ENCODE measurements around the gene CD93. TPM values are rescaled to one million over a fixed set of nuclear protein-coding genes. Genes with fewer than 3 reads are reported as not detected.

CD93 gene
- 10 to 100 TPM in 2 of 6 experiments, 1 to 10 TPM in 4; 3.9 to 21.5 (median 9.2) TPM for total RNA-seq
- long read RNA-seq, partial matches to known transcripts: 0 of 1 reads
- long read RNA-seq, other reads (novel, unspliced or antisense): 1 of 1 reads

- ATAC-seq (peak; percentile 61 to 73 (median 68)), DNase-seq (peak in 2 of 3 donors; percentile 63 to 66)
- Histone ChIP-seq H3K36me3 (no peaks in the 10 kb centered on the region), H3K4me1 (no peaks in the 10 kb centered on the region), H3K27me3 (no peaks in the 10 kb centered on the region), H3K27ac (peak within 1 kb of the TSS; percentile 65 to 95 (median 74)), H3K4me3 (peak within 1 kb of the TSS; percentile 30 to 39 (median 32)), H3K9me3 (no peaks in the 10 kb centered on the region)
- WGBS (ENCODE audit: insufficient coverage, low coverage, low lambda C conversion rate, missing lambda C conversion rate): no CpG with 5 or more reads among the region's 28 CpGs
- TF ChIP-seq CTCF (IDR thresholded peaks at IDR 0.05) (no peak), POLR2A (IDR thresholded peaks at IDR 0.05) (peak; percentile 55)
- intact Hi-C loops (cut with DNase I): no loop called here
Observed at GRCh38 chr20:23086056-23086566, at the start of gene CD93. CD93 (minus strand) TSS chr20:23086324; CDS start chr20:23086192, 132 bp downstream.

GRCh38 chr20:23133560-23133998 is 47.5 kb upstream of the CD93 start:
- intact Hi-C loops (cut with DNase I): no loop called here
- WGBS (ENCODE audit: insufficient coverage, low coverage, low lambda C conversion rate, missing lambda C conversion rate): 58% methylated on average over 5 of the region's 8 CpGs
- ATAC-seq: no peak

GRCh38 chr20:23132930-23133559 is 46.9 kb upstream of the CD93 start:
- 49% methylated on average over 5 of the region's 7 CpGs for WGBS (ENCODE audit: insufficient coverage, low coverage, low lambda C conversion rate, missing lambda C conversion rate)
- no peaks in the 10 kb centered on the region for H3K4me1 ChIP-seq
- intact Hi-C loops (cut with DNase I): no loop called here
- ATAC-seq (peak; percentile 61 to 78 (median 70)), DNase-seq (peak; percentile 31 to 50 (median 46))
- TF ChIP-seq POLR2A (IDR thresholded peaks at IDR 0.05): no peak
- H3K9me3 ChIP-seq: no peaks in the 10 kb centered on the region
- H3K4me3 ChIP-seq: no peak overlapping the region
- no peak overlapping the region for H3K27ac ChIP-seq
- H3K36me3 ChIP-seq: no peaks in the 10 kb centered on the region
- no peaks in the 10 kb centered on the region for H3K27me3 ChIP-seq

More at GRCh38 chr20:23133560-23133998, 47.5 kb upstream of the CD93 start:
- TF ChIP-seq POLR2A (IDR thresholded peaks at IDR 0.05) (no peak), CTCF (IDR thresholded peaks at IDR 0.05) (no peak)
- Histone ChIP-seq H3K36me3 (no peaks in the 10 kb centered on the region), H3K9me3 (no peaks in the 10 kb centered on the region), H3K27me3 (no peaks in the 10 kb centered on the region), H3K4me1 (no peaks in the 10 kb centered on the region), H3K4me3 (no peak overlapping the region), H3K27ac (no peak overlapping the region)
- DNase-seq: peak in 1 of 3 donors; percentile 11

GRCh38 chr20:23132293-23132929 is 46.3 kb upstream of the CD93 start:
- no peak overlapping the region for H3K27ac ChIP-seq
- DNase-seq (no peak), ATAC-seq (peak in 1 of 4 donors; percentile 17)
- intact Hi-C loops (cut with DNase I): no loop called here
- 60% methylated on average over 11 of the region's 14 CpGs for WGBS (ENCODE audit: insufficient coverage, low coverage, low lambda C conversion rate, missing lambda C conversion rate)
- TF ChIP-seq CTCF (IDR thresholded peaks at IDR 0.05) (no peak), POLR2A (IDR thresholded peaks at IDR 0.05) (no peak)
- no peaks in the 10 kb centered on the region for H3K9me3 ChIP-seq
- no peaks in the 10 kb centered on the region for H3K4me1 ChIP-seq
- no peaks in the 10 kb centered on the region for H3K27me3 ChIP-seq
- no peak overlapping the region for H3K4me3 ChIP-seq
- no peaks in the 10 kb centered on the region for H3K36me3 ChIP-seq

- TF ChIP-seq CTCF (IDR thresholded peaks at IDR 0.05) (no peak), POLR2A (IDR thresholded peaks at IDR 0.05) (no peak)
- Histone ChIP-seq H3K36me3 (no peaks in the 10 kb centered on the region), H3K9me3 (no peaks in the 10 kb centered on the region), H3K4me1 (no peaks in the 10 kb centered on the region), H3K27ac (no peak overlapping the region), H3K27me3 (no peaks in the 10 kb centered on the region), H3K4me3 (no peak overlapping the region)
- intact Hi-C loops (cut with DNase I): no loop called here
- no peak for DNase-seq
- WGBS (ENCODE audit: insufficient coverage, low coverage, low lambda C conversion rate, missing lambda C conversion rate): 64% methylated on average over 11 of the region's 11 CpGs
- no peak for ATAC-seq
Observed at GRCh38 chr20:23131766-23132165, 45.6 kb upstream of the CD93 start.
